NCI-H524 (cell line): ENCODE measurements around the gene PHF13.
"Not testable (repeated sequence)": the region's sequence is repeated elsewhere in the genome, so short reads cannot be mapped to it uniquely, and the experiment has no call there.

Experiments used
- DNase-seq, 2 experiments: peaks; one replicate each; lab custom pipeline; 2025; lab: John Stamatoyannopoulos, UW

The PHF13 gene

GRCh38 chr1:6660415-6661049 lies 47.0 kb downstream of the PHF13 start:
- no peak for DNase-seq

DNA sequence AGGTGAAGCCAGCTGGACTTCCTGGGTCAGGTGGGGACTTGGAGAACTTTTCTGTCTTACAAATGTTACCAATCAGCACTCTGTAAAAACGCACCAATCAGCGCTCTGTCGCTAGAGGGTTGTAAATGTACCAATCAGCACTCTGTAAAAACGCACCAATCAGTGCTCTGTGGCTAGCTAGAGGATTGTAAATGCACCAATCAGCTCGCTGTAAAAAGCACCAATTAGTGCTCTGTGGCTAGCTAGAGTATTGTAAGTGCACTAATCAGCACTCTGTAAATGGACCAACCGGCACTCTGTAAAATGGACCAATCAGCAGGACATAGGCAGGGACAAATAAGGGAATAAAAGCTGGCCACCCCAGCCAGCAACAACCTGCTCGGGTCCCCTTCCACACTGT lies 48.9 kb downstream of the PHF13 start:
- not testable (repeated sequence) for DNase-seq

- no peak for DNase-seq
Measured at GRCh38 chr1:6666696-6667095, 53.2 kb downstream of the PHF13 start.

DNA sequence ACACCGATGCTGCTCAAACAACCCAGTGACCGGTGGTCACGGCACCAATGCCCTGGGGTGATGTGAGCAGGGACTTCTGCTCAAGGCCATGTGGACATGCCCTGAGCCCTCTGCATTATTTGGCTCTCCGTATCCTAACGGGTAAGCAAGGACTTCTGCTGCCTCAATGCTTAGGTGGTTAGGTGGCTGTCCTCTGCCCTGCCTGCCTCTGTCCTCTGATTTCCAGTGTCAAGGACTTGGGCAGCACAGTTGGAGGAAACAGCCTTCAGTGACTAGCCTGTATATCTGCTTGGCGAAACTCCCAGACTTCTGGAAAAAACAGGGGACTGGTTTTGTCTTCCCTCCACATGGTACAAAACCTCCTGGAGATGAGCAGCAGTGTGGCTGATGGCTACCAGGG lies 53.6 kb downstream of the PHF13 start:
- DNase-seq: no peak

DNA sequence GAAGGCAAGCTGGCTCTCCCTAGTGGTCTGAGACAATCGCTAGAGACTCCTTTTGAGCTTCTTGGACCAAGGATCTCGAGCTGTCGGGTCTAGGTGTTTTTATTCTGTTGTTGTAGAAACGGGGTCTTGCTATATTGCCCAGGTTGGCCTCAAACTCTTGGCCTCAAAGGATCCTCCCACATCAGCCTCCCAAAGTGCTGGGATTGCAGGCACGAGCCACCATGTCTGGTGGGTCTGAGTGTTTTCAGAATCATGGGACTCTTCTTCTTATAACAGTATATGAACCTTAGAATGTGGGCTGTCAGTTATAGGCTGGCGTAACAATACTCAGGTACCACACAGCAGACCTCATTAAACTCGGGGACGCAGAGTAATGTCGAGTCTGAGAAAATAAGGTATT lies 55.0 kb downstream of the PHF13 start:
- no peak for DNase-seq

- DNase-seq: no peak
Measured at GRCh38 chr1:6672558-6672957, 59.0 kb downstream of the PHF13 start.
